HepG2 (cell line): ENCODE data around the gene FHIT.

Experiments used
- ARNT ChIP-seq: fragments of 450-650 bp; IDR thresholded peaks from 2 replicates; pipeline ENCODE4 v1.6.1; 2017
- CTCF ChIP-seq: sonication (generic); formaldehyde crosslinking; IDR thresholded peaks from 2 replicates; pipeline ENCODE4 v1.5.0; 2020; ENCODE audit warnings: mild to moderate bottlenecking, missing genetic modification reagents, moderate library complexity
- EZH2 ChIP-seq: conservative IDR thresholded peaks from 2 replicates; pipeline ENCODE4 v1.6.1; 2012; ENCODE audit warnings: mild to moderate bottlenecking, low read depth, low read length, moderate library complexity
- KLF9 ChIP-seq: IDR thresholded peaks from 2 replicates; pipeline ENCODE4 v1.6.1; 2016; ENCODE audit warnings: low read depth
- ZNF10 ChIP-seq: sonication (generic); formaldehyde crosslinking; IDR thresholded peaks from 2 replicates; pipeline ENCODE4 v1.4.0; 2020; ENCODE audit warnings: mild to moderate bottlenecking, low read depth, missing genetic modification reagents, borderline replicate concordance
- TF ChIP-seq, protein P1 (sequence below): sonication (generic); formaldehyde crosslinking; IDR thresholded peaks from 2 replicates; pipeline ENCODE4 v1.8.1; 2023; ENCODE audit warnings: mild to moderate bottlenecking, missing genetic modification reagents

DNA sequence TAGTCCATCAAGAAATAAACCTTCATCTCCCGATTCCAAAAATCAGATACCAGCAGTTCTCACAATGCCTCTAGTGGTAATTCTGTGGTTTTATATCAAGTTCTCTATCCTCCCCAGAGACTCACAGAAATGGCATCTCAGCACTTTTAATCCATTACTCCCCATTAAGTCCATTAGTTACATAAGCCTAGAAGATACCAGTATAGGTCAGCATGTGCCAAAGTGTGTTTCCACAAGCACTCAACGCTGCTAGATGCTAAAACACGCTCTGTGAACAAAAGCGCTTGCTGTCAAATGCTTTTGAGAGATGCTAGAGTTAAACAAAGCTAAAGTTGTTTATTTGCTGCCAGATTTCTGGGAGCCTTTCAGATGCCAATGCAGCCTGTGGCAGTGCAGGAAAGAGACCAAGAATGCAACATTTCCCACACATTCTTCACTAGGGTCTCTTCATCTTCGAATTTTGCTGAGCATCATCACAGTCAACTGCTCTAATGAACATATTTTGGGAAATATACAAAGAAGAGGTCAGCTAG, 1282.7 kb downstream of the FHIT start:
- TF ChIP-seq KLF9 (CRISPR knock-in tag): no peak
- TF ChIP-seq ARNT: no peak
- no peak for TF ChIP-seq EZH2
- TF ChIP-seq CTCF (CRISPR knock-in tag): no peak
- TF ChIP-seq, protein P1, sequence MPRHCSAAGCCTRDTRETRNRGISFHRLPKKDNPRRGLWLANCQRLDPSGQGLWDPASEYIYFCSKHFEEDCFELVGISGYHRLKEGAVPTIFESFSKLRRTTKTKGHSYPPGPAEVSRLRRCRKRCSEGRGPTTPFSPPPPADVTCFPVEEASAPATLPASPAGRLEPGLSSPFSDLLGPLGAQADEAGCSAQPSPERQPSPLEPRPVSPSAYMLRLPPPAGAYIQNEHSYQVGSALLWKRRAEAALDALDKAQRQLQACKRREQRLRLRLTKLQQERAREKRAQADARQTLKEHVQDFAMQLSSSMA: no peak
- no peak for TF ChIP-seq ZNF10 (CRISPR knock-in tag)
